ENCODE data around the gene OBSCN.

Gene OBSCN

DNA sequence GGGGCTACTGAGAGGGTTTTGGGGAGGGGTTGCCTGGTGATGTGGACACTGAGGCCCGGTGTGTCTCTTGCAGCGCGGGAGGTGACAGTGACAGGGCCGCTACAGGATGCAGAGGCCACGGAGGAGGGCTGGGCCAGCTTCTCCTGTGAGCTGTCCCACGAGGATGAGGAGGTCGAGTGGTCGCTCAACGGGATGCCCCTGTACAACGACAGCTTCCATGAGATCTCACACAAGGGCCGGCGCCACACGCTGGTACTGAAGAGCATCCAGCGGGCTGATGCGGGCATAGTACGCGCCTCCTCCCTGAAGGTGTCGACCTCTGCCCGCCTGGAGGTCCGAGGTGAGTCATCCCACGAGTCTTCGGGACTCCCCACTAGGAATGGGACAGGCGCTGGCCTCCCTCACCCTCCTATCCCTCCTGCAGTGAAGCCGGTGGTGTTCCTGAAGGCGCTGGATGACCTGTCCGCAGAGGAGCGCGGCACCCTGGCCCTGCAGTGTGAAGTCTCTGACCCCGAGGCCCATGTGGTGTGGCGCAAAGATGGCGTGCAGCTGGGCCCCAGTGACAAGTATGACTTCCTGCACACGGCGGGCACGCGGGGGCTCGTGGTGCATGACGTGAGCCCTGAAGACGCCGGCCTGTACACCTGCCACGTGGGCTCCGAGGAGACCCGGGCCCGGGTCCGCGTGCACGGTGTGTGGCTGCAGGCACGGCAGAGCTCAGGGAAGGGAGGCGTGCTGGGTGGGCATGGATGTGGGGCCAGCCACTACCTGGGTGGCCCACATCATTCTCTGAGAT is 72.5 kb downstream of the OBSCN start:
- DNase-seq (ENCODE audit: extremely low read depth, low read depth): no peak
- H3K4me3 ChIP-seq (replicated peaks; ENCODE audit: low read depth, low read length): no peak overlapping the region
- TF ChIP-seq, protein P1, sequence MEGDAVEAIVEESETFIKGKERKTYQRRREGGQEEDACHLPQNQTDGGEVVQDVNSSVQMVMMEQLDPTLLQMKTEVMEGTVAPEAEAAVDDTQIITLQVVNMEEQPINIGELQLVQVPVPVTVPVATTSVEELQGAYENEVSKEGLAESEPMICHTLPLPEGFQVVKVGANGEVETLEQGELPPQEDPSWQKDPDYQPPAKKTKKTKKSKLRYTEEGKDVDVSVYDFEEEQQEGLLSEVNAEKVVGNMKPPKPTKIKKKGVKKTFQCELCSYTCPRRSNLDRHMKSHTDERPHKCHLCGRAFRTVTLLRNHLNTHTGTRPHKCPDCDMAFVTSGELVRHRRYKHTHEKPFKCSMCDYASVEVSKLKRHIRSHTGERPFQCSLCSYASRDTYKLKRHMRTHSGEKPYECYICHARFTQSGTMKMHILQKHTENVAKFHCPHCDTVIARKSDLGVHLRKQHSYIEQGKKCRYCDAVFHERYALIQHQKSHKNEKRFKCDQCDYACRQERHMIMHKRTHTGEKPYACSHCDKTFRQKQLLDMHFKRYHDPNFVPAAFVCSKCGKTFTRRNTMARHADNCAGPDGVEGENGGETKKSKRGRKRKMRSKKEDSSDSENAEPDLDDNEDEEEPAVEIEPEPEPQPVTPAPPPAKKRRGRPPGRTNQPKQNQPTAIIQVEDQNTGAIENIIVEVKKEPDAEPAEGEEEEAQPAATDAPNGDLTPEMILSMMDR (IDR thresholded peaks at IDR 0.05; ENCODE audit: low read depth, low read length, missing control alignments): no peak

DNA sequence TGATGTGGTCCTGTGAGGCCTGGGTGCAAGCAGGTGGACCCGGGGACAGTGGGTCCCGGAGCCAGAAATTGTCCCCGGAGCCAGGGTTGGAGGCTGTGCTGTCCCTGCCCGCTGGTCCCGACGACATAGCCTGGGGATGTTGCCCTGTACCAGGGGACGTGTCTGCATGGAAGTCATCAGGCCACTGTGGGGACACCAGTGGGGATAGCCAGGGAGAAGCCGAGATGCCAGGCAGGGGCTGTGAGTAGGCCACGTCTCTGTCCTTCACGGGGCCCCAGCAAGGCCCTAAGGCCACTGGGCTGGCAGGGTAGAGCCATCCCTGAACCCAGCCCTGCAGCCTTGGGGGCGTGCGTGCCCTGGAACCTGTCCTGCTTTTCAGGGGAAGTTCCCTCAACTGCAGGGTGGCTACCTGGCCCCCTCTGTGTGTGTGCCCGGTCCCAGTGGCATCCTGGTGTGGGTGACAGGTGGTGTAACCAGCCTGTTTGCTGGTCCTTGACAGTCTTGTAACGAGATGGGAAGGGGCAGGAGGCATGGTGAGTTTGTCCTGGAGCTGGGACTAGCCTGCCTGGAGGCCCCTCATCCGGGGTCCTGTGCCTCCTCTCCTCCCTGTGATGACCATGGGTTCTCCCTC is 73.2 kb downstream of the OBSCN start:
- no peak for DNase-seq (ENCODE audit: extremely low read depth, low read depth)
- TF ChIP-seq, protein P1 (IDR thresholded peaks at IDR 0.05; ENCODE audit: low read depth, low read length, missing control alignments): no peak
- H3K4me3 ChIP-seq (replicated peaks; ENCODE audit: low read depth, low read length): no peak overlapping the region

DNA sequence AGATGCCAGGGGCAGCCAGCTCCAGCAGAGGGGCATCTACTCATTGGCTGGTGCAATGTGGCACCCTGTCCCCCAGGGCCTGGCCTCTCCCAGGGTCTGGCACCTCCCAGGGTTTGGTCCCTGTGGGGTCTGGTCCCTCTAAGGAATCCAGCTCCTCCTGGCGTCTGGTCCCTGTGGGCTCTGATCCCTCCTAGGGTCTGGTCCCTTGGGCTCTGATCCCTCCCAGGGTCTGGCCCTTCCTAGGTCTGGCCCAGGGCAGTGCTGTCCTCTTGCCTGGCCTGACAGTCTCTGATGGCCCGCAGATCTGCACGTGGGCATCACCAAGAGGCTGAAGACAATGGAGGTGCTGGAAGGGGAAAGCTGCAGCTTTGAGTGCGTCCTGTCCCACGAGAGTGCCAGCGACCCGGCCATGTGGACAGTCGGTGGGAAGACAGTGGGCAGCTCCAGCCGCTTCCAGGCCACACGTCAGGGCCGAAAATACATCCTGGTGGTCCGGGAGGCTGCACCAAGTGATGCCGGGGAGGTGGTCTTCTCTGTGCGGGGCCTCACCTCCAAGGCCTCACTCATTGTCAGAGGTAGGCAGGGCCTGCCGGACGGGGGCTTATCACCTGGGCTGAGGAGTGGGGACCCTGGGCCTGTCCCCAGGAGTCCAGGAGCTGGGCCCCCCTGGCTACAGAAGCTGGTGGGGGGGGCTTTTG is 73.9 kb downstream of the OBSCN start:
- H3K4me3 ChIP-seq (replicated peaks; ENCODE audit: low read depth, low read length): no peak overlapping the region
- no peak for DNase-seq (ENCODE audit: extremely low read depth, low read depth)
- TF ChIP-seq, protein P1 (IDR thresholded peaks at IDR 0.05; ENCODE audit: low read depth, low read length, missing control alignments): no peak

DNA sequence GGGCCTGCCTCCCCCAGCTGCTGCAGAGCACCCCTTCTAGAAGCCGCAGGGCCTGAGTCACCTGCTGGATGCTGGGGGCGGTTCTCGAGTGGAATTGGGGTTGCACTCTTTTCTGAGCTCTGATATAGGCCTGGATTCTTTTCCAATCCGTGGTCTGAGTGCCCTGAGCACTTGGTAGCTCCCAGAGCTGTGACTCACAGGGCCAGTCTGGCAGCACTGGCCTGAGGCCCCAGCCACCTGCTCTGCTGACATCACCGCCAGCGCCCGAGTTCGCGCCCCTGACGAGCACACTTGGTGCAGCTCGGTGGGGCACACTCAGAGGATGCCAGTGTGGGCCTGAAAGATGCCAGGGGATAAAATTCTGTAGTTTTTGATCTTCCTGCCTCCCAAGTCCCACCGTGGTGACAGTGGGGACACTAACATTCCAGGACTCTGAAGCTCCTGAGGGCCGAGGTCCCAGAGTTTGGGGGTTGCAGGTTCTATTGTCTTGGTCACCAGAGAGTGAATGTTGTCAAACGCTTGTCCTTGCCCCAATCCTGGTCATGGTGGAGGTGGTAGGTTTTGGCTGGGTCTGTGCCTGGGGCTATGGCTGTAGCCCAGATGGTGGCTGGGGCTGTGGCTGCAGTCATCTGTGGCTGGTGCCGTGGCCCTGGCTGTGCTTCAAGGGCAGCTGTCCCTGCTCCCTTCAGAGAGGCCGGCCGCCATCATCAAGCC is 74.6 kb downstream of the OBSCN start:
- DNase-seq (ENCODE audit: extremely low read depth, low read depth): no peak
- no peak overlapping the region for H3K4me3 ChIP-seq (replicated peaks; ENCODE audit: low read depth, low read length)
- TF ChIP-seq, protein P1 (IDR thresholded peaks at IDR 0.05; ENCODE audit: low read depth, low read length, missing control alignments): no peak

DNA sequence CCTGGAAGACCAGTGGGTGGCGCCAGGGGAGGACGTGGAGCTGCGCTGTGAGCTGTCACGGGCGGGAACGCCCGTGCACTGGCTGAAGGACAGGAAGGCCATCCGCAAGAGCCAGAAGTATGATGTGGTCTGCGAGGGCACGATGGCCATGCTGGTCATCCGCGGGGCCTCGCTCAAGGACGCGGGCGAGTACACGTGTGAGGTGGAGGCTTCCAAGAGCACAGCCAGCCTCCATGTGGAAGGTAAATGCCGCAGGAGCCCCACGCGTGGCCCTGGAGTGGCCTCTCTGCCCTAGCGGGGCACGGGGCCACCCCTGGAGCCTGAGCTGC is 75.2 kb downstream of the OBSCN start:
- H3K4me3 ChIP-seq (replicated peaks; ENCODE audit: low read depth, low read length): no peak overlapping the region
- TF ChIP-seq, protein P1 (IDR thresholded peaks at IDR 0.05; ENCODE audit: low read depth, low read length, missing control alignments): no peak
- DNase-seq (ENCODE audit: extremely low read depth, low read depth): no peak

DNA sequence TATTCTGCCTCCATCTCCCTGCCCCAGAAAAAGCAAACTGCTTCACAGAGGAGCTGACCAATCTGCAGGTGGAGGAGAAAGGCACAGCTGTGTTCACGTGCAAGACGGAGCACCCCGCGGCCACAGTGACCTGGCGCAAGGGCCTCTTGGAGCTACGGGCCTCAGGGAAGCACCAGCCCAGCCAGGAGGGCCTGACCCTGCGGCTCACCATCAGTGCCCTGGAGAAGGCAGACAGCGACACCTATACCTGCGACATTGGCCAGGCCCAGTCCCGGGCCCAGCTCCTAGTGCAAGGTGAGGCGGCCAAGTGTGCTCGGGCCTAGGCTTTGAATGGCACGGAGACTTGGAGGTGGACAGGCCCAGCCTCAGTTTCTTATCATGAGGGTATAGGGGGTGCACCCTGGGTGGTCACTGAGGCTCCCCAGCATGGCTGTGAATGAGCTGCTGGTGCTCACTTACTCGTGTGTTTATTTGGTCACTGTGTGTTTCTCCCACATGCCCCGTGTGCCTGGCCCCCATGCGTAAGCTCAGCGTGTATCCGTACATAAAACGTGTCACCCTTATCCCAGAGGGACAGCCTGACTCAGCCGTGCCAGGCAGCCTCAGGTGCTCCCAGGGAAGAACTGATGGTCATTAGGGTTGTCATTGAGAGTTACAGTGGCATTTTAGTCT is 75.8 kb downstream of the OBSCN start:
- DNase-seq (ENCODE audit: extremely low read depth, low read depth): no peak
- H3K4me3 ChIP-seq (replicated peaks; ENCODE audit: low read depth, low read length): no peak overlapping the region
- TF ChIP-seq, protein P1 (IDR thresholded peaks at IDR 0.05; ENCODE audit: low read depth, low read length, missing control alignments): no peak

Measured in HFF-Myc (cell line).